ENCODE data around the gene CFAP46.

CFAP46 gene

GRCh38 chr10:132847856-132848255, 94.5 kb downstream of the CFAP46 start (continued):
- TF ChIP-seq, protein P1, sequence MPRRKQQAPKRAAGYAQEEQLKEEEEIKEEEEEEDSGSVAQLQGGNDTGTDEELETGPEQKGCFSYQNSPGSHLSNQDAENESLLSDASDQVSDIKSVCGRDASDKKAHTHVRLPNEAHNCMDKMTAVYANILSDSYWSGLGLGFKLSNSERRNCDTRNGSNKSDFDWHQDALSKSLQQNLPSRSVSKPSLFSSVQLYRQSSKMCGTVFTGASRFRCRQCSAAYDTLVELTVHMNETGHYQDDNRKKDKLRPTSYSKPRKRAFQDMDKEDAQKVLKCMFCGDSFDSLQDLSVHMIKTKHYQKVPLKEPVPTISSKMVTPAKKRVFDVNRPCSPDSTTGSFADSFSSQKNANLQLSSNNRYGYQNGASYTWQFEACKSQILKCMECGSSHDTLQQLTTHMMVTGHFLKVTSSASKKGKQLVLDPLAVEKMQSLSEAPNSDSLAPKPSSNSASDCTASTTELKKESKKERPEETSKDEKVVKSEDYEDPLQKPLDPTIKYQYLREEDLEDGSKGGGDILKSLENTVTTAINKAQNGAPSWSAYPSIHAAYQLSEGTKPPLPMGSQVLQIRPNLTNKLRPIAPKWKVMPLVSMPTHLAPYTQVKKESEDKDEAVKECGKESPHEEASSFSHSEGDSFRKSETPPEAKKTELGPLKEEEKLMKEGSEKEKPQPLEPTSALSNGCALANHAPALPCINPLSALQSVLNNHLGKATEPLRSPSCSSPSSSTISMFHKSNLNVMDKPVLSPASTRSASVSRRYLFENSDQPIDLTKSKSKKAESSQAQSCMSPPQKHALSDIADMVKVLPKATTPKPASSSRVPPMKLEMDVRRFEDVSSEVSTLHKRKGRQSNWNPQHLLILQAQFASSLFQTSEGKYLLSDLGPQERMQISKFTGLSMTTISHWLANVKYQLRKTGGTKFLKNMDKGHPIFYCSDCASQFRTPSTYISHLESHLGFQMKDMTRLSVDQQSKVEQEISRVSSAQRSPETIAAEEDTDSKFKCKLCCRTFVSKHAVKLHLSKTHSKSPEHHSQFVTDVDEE (CRISPR knock-in tag; IDR thresholded peaks at IDR 0.05): no peak
- no peak for TF ChIP-seq ISL1 (CRISPR knock-in tag; IDR thresholded peaks at IDR 0.05)

GRCh38 chr10:132847416-132847777, 95.0 kb downstream of the CFAP46 start:
- no peak for ATAC-seq
- TF ChIP-seq, protein P2, sequence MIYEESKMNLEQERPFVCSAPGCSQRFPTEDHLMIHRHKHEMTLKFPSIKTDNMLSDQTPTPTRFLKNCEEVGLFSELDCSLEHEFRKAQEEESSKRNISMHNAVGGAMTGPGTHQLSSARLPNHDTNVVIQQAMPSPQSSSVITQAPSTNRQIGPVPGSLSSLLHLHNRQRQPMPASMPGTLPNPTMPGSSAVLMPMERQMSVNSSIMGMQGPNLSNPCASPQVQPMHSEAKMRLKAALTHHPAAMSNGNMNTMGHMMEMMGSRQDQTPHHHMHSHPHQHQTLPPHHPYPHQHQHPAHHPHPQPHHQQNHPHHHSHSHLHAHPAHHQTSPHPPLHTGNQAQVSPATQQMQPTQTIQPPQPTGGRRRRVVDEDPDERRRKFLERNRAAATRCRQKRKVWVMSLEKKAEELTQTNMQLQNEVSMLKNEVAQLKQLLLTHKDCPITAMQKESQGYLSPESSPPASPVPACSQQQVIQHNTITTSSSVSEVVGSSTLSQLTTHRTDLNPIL (CRISPR knock-in tag; IDR thresholded peaks at IDR 0.05; ENCODE audit: low read depth): no peak
- TF ChIP-seq TCF4 (CRISPR knock-in tag; IDR thresholded peaks at IDR 0.05; ENCODE audit: borderline replicate concordance) (no peak), CSDC2 (CRISPR knock-in tag; IDR thresholded peaks at IDR 0.05) (no peak), ZFP3 (CRISPR knock-in tag; IDR thresholded peaks at IDR 0.05) (no peak)

- ATAC-seq: no peak
- TF ChIP-seq TOX (CRISPR knock-in tag; IDR thresholded peaks at IDR 0.05; ENCODE audit: borderline replicate concordance) (no peak), PPARA (CRISPR knock-in tag; IDR thresholded peaks at IDR 0.05; ENCODE audit: borderline replicate concordance) (no peak), CSDC2 (CRISPR knock-in tag; IDR thresholded peaks at IDR 0.05) (no peak), ISL1 (CRISPR knock-in tag; IDR thresholded peaks at IDR 0.05) (no peak)
- TF ChIP-seq, protein P1 (CRISPR knock-in tag; IDR thresholded peaks at IDR 0.05): no peak
These were observed 95.5 kb downstream of the CFAP46 start for GRCh38 chr10:132846631-132847415.

DNA sequence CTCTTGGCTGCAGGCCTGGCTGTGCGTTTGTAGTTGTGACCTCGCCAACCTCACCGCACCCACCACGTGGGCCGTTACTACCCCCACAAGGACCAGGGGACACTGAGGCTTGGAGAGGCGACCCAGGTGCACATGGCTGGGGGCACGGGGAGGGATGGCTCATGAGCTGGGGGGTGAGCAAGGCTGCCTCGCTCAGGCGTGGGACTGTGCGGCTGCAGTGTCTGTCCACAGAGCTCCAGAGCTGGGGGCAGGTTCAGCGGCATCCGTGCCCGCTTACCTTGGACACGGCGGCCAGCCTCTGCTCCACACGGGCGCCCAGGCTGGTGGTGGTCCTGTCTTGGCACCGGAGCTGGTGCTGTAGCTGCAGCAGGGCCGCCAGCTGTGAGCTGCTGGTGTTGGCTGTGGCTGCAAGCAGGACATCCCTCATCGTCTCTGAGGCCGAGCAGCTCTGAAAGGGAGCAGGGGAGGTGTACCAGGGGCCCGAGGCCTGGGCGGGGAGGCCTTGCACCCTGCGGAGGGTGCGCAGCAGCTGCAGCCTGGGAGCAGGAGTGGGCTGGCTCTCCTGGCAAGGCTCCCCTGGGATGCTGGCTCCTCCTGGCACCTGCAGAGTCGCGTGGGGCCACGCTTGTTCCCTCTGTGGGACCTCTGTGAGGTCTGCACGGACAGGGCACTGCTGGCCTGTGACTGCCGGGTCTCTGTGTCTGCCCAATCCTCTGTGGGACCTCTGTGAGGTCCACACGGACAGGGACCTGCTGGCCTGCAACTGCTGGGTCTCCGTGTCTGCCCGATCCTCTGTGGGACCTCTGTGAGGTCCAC, 96.4 kb downstream of the CFAP46 start:
- no peak for TF ChIP-seq SNAI2 (CRISPR knock-in tag; IDR thresholded peaks at IDR 0.05)
- TF ChIP-seq ZNF70 (CRISPR knock-in tag; IDR thresholded peaks at IDR 0.05): no peak
- no peak for TF ChIP-seq RARB (CRISPR knock-in tag; IDR thresholded peaks at IDR 0.05)
- TF ChIP-seq CSDC2 (CRISPR knock-in tag; IDR thresholded peaks at IDR 0.05): no peak
- TF ChIP-seq, protein P1 (CRISPR knock-in tag; IDR thresholded peaks at IDR 0.05): no peak
- TF ChIP-seq, protein P3, sequence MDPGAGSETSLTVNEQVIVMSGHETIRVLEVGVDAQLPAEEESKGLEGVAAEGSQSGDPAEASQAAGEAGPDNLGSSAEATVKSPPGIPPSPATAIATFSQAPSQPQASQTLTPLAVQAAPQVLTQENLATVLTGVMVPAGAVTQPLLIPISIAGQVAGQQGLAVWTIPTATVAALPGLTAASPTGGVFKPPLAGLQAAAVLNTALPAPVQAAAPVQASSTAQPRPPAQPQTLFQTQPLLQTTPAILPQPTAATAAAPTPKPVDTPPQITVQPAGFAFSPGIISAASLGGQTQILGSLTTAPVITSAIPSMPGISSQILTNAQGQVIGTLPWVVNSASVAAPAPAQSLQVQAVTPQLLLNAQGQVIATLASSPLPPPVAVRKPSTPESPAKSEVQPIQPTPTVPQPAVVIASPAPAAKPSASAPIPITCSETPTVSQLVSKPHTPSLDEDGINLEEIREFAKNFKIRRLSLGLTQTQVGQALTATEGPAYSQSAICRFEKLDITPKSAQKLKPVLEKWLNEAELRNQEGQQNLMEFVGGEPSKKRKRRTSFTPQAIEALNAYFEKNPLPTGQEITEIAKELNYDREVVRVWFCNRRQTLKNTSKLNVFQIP (CRISPR knock-in tag; IDR thresholded peaks at IDR 0.05; ENCODE audit: borderline replicate concordance, low read depth): no peak
- TF ChIP-seq PPARA (CRISPR knock-in tag; IDR thresholded peaks at IDR 0.05; ENCODE audit: borderline replicate concordance): no peak
- no peak for TF ChIP-seq ZNF565 (CRISPR knock-in tag; conservative IDR thresholded peaks at IDR 0.05; ENCODE audit: low read depth)
- TF ChIP-seq ZNF8 (CRISPR knock-in tag; IDR thresholded peaks at IDR 0.05): no peak
- no peak for TF ChIP-seq ZFP3 (CRISPR knock-in tag; IDR thresholded peaks at IDR 0.05)
- TF ChIP-seq BACH2 (CRISPR knock-in tag; IDR thresholded peaks at IDR 0.05; ENCODE audit: borderline replicate concordance): no peak
- no peak for TF ChIP-seq ARNTL (CRISPR knock-in tag; IDR thresholded peaks at IDR 0.05; ENCODE audit: borderline replicate concordance, low read depth)
- no peak for TF ChIP-seq ZFP30 (CRISPR knock-in tag; IDR thresholded peaks at IDR 0.05)
- ATAC-seq: no peak

Measured in SK-N-SH treated with all-trans-retinoic acid at 6 μM for 48 hours (cell line).